MM.1S (cell line): ENCODE measurements around the gene MGME1.

Source experiments
- DNase-seq: peaks from one replicate; pipeline ENCODE4 v3.0.0-alpha.2; 2015
- H2AFZ ChIP-seq: fragments of 300-600 bp; sonication (generic); 2 replicates; pipeline ENCODE4 v1.6.0; 2016; ENCODE audit warnings: antibody characterized with exemption, low read length
- H3F3A ChIP-seq: fragments of 300-600 bp; sonication (generic); 2 replicates; pipeline ENCODE4 v1.6.1; 2016; ENCODE audit warnings: mild to moderate bottlenecking, antibody characterized with exemption, low read length, moderate library complexity, mixed read lengths; ENCODE audit not compliant: insufficient read depth
- H3K27ac ChIP-seq: fragments of 300-600 bp; sonication (generic); 2 replicates; pipeline ENCODE4 v1.5.1; 2016; ENCODE audit warnings: mild to moderate bottlenecking, low read length
- H3K27me3 ChIP-seq: fragments of 300-600 bp; sonication (generic); replicated peaks from 2 replicates; pipeline ENCODE4 v1.6.0; 2016; ENCODE audit warnings: low read length; ENCODE audit not compliant: insufficient read depth
- H3K36me3 ChIP-seq: fragments of 300-600 bp; sonication (generic); replicated peaks from 2 replicates; pipeline ENCODE4 v1.6.1; 2016; ENCODE audit warnings: mild to moderate bottlenecking, low read length, mixed read lengths; ENCODE audit not compliant: insufficient read depth
- H3K4me1 ChIP-seq: fragments of 300-600 bp; sonication (generic); 2 replicates; pipeline ENCODE4 v1.6.1; 2016; ENCODE audit warnings: low read length, mixed read lengths
- H3K4me2 ChIP-seq: fragments of 300-600 bp; sonication (generic); 2 replicates; pipeline ENCODE4 v1.6.0; 2016; ENCODE audit warnings: low read depth, low read length
- H3K4me3 ChIP-seq: fragments of 300-600 bp; sonication (generic); 2 replicates; pipeline ENCODE4 v1.5.1; 2016; ENCODE audit warnings: low read length, mixed read lengths
- H3K79me2 ChIP-seq: fragments of 300-600 bp; sonication (generic); 2 replicates; pipeline ENCODE4 v1.6.1; 2016; ENCODE audit warnings: mixed run types, low read length, mixed read lengths
- H3K9ac ChIP-seq: fragments of 300-600 bp; sonication (generic); 2 replicates; pipeline ENCODE4 v1.6.1; 2016; ENCODE audit warnings: low read length, mixed read lengths
- H3K9me2 ChIP-seq: fragments of 300-600 bp; sonication (generic); replicated peaks from 2 replicates; pipeline ENCODE4 v1.6.1; 2016; ENCODE audit warnings: mild to moderate bottlenecking, low read length, mixed read lengths; ENCODE audit not compliant: insufficient read depth
- H3K9me3 ChIP-seq: fragments of 300-600 bp; sonication (generic); replicated peaks from 2 replicates; pipeline ENCODE4 v1.6.1; 2016; ENCODE audit warnings: mild to moderate bottlenecking, low read length, mixed read lengths; ENCODE audit not compliant: insufficient read depth
- H4K20me1 ChIP-seq: fragments of 300-600 bp; sonication (generic); 2 replicates; pipeline ENCODE4 v1.6.1; 2016; ENCODE audit warnings: mild to moderate bottlenecking, low read length, moderate library complexity, mixed read lengths; ENCODE audit not compliant: insufficient read depth
- CTCF ChIP-seq: fragments of 300-600 bp; sonication (generic); IDR thresholded peaks from 2 replicates; pipeline ENCODE4 v1.5.1; 2016; ENCODE audit warnings: antibody characterized with exemption, low read length, mixed read lengths
- EZH2 ChIP-seq: fragments of 300-600 bp; sonication (generic); optimal IDR thresholded peaks from 2 replicates; pipeline ENCODE3; 2017; ENCODE audit warnings: low read depth, mild to moderate bottlenecking, antibody characterized with exemption, low read length, mixed read lengths
- EZH2phosphoT487 ChIP-seq: fragments of 300-600 bp; sonication (generic); IDR thresholded peaks from 2 replicates; pipeline ENCODE4 v1.6.1; 2018; ENCODE audit warnings: antibody characterized with exemption, low read length

Gene MGME1

GRCh38 chr20:17992847-17993513, 24.2 kb downstream of the MGME1 start:
- H4K20me1 ChIP-seq, result no peaks in the 10 kb centered on the region
- H2AFZ ChIP-seq, result no peak overlapping the region
- no peaks in the 10 kb centered on the region for H3K9me3 ChIP-seq
- no peak overlapping the region for H3K4me3 ChIP-seq
- no peaks in the 10 kb centered on the region for H3K27me3 ChIP-seq
- no peak overlapping the region for H3K9ac ChIP-seq
- DNase-seq, result no peak
- H3K4me2 ChIP-seq, result no peak overlapping the region
- no peak overlapping the region for H3K27ac ChIP-seq
- H3K79me2 ChIP-seq, result no peaks in the 10 kb centered on the region
- H3F3A ChIP-seq, result no peaks in the 10 kb centered on the region
- 0 out of 2 replicates have a peak, but pooled peaks cover 3% of the 10 kb centered on the region for H3K4me1 ChIP-seq
- TF ChIP-seq CTCF (no peak), EZH2 (no peak), EZH2phosphoT487 (no peak)
- H3K36me3 ChIP-seq, result no peaks in the 10 kb centered on the region
- H3K9me2 ChIP-seq, result no peaks in the 10 kb centered on the region

GRCh38 chr20:17993546-17993945, 24.7 kb downstream of the MGME1 start:
- Histone ChIP-seq H3K4me1 (0 out of 2 replicates have a peak, but pooled peaks cover 3% of the 10 kb centered on the region), H3K27me3 (no peaks in the 10 kb centered on the region), H2AFZ (no peak overlapping the region), H3K9me3 (no peaks in the 10 kb centered on the region), H4K20me1 (no peaks in the 10 kb centered on the region), H3K4me2 (no peak overlapping the region), H3F3A (no peaks in the 10 kb centered on the region), H3K9ac (no peak overlapping the region), H3K9me2 (no peaks in the 10 kb centered on the region), H3K79me2 (no peaks in the 10 kb centered on the region), H3K27ac (no peak overlapping the region), H3K4me3 (no peak overlapping the region), H3K36me3 (no peaks in the 10 kb centered on the region)
- TF ChIP-seq EZH2phosphoT487, result no peak
- TF ChIP-seq CTCF, result no peak
- no peak for DNase-seq

- no peaks in the 10 kb centered on the region for H3K9me3 ChIP-seq
- peak; percentile 62 for DNase-seq
- H4K20me1 ChIP-seq, result no peaks in the 10 kb centered on the region
- no peak overlapping the region for H3K27ac ChIP-seq
- H3K4me3 ChIP-seq, result no peak overlapping the region
- TF ChIP-seq EZH2phosphoT487 (no peak), CTCF (peak; percentile 97), EZH2 (no peak)
- no peak overlapping the region for H3K4me2 ChIP-seq
- no peaks in the 10 kb centered on the region for H3F3A ChIP-seq
- H3K79me2 ChIP-seq, result no peaks in the 10 kb centered on the region
- no peaks in the 10 kb centered on the region for H3K27me3 ChIP-seq
- H3K9me2 ChIP-seq, result no peaks in the 10 kb centered on the region
- H3K36me3 ChIP-seq, result no peaks in the 10 kb centered on the region
- 0 out of 2 replicates have a peak overlapping the region, but pooled peaks have one; percentile 35 for H2AFZ ChIP-seq
- H3K9ac ChIP-seq, result no peak overlapping the region
- H3K4me1 ChIP-seq, result 0 out of 2 replicates have a peak, but pooled peaks cover 3% of the 10 kb centered on the region
These were observed 27.4 kb downstream of the MGME1 start for GRCh38 chr20:17995967-17996819.
